Jurkat, Clone E6-1 (cell line): ENCODE data around the gene CDC42EP1. TPM values are rescaled to one million over a fixed set of nuclear protein-coding genes. Genes with fewer than 3 reads are reported as not detected.
"Not testable (repeated sequence)": the region's sequence is repeated elsewhere in the genome, so short reads cannot be mapped to it uniquely, and the experiment has no call there.

Experiments
- DNase-seq: peaks from one replicate; pipeline ENCODE4 v3.0.0-alpha.2; 2011; ENCODE audit warnings: low read depth, low spot score
- H3K4me3 ChIP-seq: 2 replicates; pipeline ENCODE4 v1.5.1; 2011; ENCODE audit warnings: mild to moderate bottlenecking, low read length, control low read depth, moderate library complexity
- polyA plus RNA-seq: library from polyadenylated mRNA; unstranded; fragments of >200 nt; gene quantifications from one replicate; pipeline ENCODE4 v1.2.1, GENCODE V29; 2012; ENCODE audit warnings: missing spikeins; ENCODE audit not compliant: insufficient read length, insufficient read depth

The CDC42EP1 gene
- polyA plus RNA-seq = not detected

GRCh38 chr22:37559901-37560607, at the start of gene CDC42EP1:
Gene CDC42EP1 (plus strand): TSS chr22:37560480. CDS start chr22:37566350, 5,870 bp downstream.
- H3K4me3 ChIP-seq = no peak within 1 kb of the TSS
- DNase-seq = no peak

- no peak overlapping the region for H3K4me3 ChIP-seq
- no peak for DNase-seq
Observed at GRCh38 chr22:37511395-37512104, 48.7 kb upstream of the CDC42EP1 start.

- no peak for DNase-seq
- no peak overlapping the region for H3K4me3 ChIP-seq
Observed at GRCh38 chr22:37514526-37515051, 45.7 kb upstream of the CDC42EP1 start.

DNA sequence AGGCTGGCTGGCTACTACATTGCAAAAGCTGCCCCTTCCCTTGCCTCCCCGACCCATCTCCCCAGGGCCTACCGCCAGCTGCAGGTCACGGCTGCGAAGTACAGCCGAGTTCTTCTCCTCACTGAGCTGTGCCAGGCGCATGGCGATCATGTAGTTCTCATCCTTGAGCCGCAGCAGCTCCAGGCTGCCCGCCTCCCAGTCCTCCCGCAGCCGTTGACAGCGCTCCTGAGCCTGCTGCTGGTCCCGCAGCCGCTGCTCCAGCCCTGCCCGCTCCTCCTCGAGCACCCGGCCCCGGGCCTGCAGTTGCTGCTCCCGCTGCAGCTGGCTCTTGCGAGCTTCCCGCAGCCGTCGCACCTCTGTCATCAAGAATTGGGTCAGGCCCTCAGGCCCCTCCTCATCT, 44.4 kb upstream of the CDC42EP1 start:
- no peak overlapping the region for H3K4me3 ChIP-seq
- DNase-seq = no peak

DNA sequence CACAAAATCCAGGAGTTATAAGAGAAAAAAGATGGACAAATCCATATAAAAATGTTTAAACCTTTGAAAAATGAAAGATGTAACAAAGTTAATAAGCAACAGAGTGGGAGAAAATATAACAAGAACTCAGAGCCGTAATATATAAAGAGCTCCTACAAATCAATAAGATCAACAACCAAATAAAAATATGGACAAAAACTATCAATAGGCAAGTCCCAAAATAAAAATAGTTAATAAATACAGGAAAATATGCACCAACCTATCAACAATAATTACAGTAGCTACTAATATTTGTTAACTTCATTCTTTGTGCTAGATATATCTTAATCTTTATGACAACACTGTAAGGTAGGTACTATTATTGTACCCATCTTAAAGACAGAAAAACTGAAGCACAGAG, 43.8 kb upstream of the CDC42EP1 start:
- no peak overlapping the region for H3K4me3 ChIP-seq
- no peak for DNase-seq

DNA sequence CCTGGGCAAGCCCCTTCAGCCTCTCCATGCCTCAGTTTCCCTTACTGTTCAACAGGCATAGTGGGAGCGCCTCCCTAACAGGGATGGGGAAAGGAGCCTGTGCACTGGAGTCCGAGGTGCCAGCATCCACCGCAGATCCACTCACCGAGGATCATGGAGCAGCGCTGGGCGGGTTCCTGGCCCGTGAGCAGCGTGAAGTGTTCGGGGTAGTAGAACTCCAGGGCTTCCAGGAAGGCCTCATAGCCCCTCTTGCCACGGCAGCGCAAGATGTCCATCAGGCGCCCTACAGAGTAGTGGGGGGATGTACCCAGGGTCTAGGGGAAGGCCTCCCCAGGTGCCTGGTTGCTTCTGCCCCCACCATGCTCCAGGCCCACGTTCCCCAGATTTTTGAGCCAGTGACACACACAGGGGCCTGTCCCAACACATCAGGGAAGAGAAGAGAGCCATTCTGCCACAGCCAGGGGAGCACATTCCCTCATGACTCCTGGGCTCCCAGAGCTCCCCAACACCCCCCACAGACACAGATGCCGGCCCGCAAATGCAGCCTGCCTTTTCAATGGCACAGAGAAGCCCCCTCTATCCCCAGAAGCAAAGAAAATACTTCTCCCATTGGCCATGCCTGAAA, 42.3 kb upstream of the CDC42EP1 start:
- H3K4me3 ChIP-seq = no peak overlapping the region

DNA sequence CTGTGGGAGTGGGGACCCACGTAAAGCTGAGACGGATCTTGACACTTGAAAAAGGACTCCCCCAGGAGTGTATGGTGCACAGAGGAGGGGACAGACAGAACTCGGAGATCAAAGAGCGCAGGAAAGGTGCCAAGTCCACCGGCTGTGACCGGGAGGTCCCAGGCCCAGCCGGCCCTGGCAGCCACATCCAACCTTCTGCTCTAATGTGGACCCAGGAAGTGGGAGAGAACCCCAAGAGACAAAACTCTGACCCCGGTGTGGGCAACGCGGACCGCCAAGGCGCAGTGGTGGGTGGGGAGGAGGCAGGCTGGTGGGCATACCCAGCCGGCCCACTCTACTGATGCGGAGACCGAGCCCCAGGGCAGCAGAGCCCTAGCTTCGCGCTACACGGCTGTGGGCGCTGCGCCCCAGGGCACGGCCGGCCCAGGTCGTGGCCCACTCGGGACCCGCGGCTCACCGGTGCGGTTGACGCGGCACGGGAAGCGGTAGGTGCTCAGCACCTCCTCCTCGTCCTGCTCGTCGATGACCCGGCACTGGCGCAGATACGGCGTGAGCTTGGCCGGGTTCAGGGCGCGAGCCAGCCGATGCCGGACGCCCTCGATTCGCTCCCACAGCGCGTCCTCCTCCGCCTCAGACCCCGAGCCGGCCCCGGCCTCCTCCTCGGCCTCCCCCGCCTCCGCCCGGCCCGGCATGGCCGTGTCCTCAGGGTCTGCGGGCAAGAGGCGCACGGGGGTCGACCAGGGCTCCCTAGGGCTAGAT, 41.6 kb upstream of the CDC42EP1 start:
- no peak for DNase-seq
- no peak overlapping the region for H3K4me3 ChIP-seq

More for the DNA sequence above, 42.3 kb upstream of the CDC42EP1 start:
- DNase-seq = no peak

DNA sequence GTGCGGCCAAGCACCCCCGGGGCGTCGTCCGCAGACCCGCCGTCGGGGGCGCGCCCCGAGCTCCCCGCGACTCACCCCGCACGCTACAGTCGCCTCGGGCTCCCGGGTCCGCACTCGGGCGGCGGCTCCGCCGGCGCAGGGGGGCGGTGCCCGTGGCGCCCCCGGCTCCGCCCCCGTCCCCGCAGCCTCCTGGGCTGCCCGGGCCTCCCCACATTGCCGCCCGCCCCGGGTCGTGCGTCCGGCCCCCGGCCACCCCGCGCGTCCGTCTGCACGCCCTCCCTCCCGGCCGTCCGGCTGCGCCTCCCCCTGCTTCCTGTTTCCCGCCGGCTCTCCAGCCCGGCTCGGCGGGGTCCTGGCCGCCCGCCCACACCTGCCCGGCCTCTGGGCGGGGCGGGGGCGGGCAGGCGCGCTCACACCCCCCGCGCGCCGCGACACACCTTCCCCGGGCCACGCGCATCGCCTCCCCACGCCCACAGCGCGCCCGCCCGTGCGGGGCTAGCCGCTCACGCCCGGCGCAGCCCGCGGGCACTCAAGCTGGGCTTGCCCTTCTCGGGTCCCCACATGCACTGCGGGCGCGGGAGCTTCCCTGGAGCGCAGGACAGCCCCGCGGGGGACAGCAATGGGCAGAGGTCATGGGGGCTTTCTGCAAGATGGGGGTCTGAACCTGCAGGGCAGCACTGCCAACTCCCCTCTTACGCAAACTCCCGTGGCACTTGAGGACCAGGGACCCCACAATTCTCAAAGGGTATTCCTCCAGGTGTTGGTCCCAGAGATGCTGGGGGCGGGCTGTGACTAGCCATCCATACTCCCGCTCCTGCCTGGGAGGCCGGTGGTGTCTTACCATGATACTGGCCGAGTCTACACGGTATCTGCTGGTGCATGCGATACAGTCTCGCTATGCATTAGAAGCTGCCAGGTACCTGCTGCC, 40.7 kb upstream of the CDC42EP1 start, which contains the start of gene CARD10:
CARD10 (minus strand) TSS at position 148 of the 928 bp plus-strand sequence. CDS start 215 bp downstream, outside the sequence.
- DNase-seq = no peak
- no peak within 1 kb of the TSS for H3K4me3 ChIP-seq

GRCh38 chr22:37520776-37521191, 39.5 kb upstream of the CDC42EP1 start:
- DNase-seq = no peak

GRCh38 chr22:37521236-37521739, 39.0 kb upstream of the CDC42EP1 start:
- DNase-seq = no peak
- no peak overlapping the region for H3K4me3 ChIP-seq

More at GRCh38 chr22:37520776-37521191, 39.5 kb upstream of the CDC42EP1 start:
- H3K4me3 ChIP-seq = no peak overlapping the region

DNA sequence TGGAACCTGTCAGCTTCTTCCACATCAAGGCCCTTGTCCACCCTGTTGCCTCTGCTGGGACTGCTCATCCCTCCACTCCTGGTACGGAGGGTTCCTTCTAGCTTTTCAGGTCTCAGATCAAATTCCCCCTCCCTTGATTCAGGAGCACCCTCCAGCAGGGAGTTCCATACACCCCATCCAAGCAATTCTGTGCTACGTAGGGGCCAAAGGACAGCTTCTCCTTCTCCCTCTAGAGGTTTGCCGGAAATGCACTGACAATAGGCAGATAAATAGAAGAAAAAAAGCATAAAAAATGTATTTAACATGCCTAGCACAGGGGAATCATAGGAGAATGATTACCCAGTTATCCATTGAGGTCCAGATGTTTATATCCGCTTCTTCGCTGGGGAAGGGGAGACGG, 37.8 kb upstream of the CDC42EP1 start:
- no peak for DNase-seq
- H3K4me3 ChIP-seq = no peak overlapping the region

DNA sequence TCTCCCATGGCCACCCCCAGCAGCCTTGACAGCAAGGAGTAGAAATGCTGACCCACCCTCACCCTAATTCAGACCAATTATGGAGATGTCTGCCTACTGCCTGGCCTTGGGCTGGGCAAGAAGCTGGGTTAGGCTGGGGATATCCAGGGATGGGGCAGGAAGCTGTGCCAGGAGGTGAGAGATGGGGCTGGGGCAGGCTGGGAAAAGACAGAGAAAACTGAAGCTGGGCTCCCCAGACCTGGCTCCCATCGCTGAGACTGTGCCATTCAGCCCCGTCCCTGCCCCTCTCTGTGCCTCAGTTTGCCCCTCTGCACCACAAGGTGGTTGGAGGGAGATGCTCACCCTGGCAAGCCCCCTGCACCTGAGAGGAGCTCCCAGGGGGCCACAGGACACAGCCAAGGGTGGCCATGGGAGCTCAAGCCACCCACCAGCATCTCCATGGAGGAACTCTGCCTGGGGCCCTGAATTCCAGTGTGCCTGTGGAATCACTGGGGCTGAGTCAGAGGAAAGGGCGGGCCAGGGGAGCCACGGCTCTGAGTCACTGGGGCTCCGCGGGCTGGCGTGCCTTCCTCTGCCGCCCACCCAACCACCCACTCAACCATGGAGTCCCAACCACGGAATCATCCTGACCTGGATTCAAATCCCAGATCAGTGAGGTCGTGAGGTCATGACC, 35.1 kb upstream of the CDC42EP1 start:
- H3K4me3 ChIP-seq = no peak overlapping the region
- DNase-seq = no peak

DNA sequence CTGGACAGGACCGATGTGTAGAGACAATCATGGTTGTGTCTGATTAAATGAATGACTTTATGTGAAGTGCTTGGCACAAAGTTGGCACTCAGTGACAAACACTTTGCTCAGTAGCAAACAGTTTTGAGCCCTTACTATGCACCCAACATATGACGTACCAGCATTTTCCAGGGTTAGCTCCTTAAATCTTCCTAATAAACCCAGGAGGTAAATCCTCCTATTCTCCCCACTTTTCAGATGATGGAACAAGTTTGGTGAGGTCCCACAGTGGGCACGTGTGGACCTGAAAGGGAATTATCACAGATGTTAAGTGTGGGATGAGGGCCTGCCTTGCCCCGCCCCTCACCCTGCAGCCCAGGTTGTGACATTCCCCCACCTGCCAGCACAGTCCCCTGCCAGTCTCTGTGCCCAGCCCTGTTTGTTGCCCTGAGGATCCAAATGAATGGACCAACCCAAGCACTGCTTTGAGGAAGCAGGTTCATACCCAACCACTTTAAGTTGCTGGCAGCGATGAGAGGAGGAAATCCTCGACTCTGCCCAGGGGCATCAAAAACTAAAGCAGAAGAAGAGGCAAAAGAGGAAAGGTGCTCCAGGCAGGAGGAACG, 34.4 kb upstream of the CDC42EP1 start:
- no peak overlapping the region for H3K4me3 ChIP-seq
- DNase-seq = no peak

- no peak for DNase-seq
- H3K4me3 ChIP-seq = no peak overlapping the region
Observed at GRCh38 chr22:37526376-37526775, 33.9 kb upstream of the CDC42EP1 start.

GRCh38 chr22:37527081-37527752, 33.1 kb upstream of the CDC42EP1 start:
- not testable (repeated sequence) for H3K4me3 ChIP-seq, DNase-seq

- not testable (repeated sequence) for DNase-seq, H3K4me3 ChIP-seq
Observed at GRCh38 chr22:37527952-37528351, 32.3 kb upstream of the CDC42EP1 start.
